Activated gamma-delta T cell treated with Interleukin-2 at 50 U/mL for 16 hours (primary cell): Measurements from ENCODE around the gene CHST3.
"Not testable (repeated sequence)": the region's sequence is repeated elsewhere in the genome, so short reads cannot be mapped to it uniquely, and the experiment has no call there.

Experiments used
- DNase-seq: peaks from one replicate; pipeline ENCODE4 v3.0.0-alpha.2; 2020

CHST3 gene

DNA sequence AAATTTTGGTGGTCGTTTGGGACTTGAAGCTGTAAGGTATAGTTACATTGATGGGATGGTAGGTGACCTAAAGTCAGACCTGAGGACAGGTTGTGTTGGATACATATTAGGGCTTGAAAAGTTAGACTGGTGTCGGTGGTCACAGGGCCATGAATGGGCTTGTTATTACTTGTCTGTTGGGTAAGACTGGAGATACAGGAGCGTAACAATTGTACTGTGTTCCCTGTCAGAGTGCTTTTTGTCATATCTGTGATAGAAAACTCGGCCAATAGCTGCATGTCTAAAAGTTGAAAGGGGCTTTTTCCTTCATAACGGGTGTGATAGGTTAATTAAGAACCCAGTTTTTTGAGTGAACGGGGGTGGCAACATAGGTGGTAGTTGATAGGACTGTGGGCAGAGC, 13.5 kb upstream of the CHST3 start:
- DNase-seq: no peak

DNA sequence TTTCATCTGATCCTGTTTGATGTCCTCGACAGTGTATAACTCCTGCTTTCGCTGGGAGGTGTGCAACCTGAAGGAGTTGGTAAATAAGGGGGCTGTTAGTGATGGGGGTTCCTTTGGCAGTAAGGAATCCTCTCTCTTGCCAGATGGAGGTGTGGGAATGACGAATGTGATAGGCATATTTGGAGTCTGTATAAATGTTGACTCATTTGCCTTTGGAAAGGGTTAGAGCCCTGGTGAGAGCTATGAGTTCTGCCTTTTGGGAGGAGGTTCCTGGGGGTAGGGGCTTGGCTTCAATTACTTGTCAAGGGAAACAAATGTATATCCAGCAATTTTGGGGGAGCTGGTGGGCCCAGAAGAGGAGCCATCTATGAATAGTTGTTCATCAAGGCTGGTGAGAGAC, 11.4 kb upstream of the CHST3 start:
- DNase-seq: no peak

DNA sequence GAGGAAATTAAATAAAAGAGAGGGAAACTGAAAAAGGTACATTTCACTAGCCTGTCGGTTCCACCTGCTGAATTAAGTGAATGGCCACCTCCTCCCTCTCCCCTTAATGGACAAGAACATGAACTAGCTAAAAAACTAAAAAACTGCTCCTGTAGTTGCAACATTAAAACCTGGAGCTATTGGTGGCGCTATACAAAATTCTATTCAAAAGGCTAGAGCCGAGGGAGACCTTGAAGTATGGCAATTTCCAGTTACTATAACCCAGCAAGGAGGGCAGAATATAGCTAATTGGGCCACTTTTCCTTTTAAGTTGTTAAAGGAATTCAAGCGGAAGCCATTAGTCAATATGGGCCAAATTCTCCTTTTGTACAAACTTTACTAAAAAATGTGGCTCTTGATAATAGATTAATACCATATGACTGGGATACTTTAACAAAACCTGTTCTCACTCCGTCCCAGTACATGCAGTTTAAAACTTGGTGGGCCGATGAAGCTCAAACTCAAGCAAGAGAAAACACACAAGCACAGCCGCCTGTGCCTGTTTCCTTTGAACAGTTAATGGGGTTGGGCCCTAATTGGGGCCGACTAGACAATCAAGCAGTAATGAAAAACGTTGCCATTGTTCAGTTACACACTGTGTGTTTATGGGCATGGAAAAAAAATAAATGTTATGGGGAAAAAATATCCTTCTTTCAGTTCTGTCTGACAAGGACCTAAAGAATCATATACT, 6.5 kb upstream of the CHST3 start:
- DNase-seq: no peak

DNA sequence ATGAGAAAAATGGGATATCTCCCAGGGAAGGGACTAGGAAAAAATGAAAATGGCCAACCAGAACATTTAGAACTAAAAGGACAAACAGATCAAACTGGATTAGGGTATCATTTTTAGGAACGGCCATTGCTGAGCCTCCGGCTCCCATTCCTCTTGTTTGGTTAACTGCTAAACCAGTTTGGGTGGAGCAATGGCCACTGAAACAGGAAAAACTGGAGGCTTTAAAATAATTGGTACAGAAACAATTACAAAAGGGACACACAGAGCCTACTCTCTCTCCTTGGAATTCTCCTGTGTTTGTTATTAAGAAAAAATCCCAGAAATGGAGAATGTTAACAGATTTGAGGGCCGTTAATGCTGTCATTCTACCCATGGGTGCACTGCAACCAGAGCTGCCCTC, 4.7 kb upstream of the CHST3 start:
- no peak for DNase-seq

DNA sequence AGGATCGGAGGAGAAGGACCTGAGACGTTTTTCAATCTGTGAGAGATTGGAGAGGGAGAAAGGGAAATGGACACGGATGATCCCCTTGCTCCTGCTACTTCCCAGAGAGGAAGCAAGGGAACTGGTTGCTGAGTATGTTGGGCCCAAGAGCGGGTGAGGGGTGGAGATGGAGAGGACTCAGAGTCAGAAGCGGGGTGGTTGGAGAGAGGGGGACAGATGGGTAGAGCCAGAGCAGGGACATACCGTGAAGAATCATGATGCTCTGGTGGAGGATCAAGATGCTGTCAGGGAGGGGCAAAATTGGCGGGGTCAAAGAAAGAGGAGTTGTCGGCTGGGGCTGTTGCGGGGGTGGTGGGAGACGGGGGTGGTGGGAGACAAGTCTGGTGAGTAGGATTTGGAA, 2.4 kb upstream of the CHST3 start:
- no peak for DNase-seq

DNA sequence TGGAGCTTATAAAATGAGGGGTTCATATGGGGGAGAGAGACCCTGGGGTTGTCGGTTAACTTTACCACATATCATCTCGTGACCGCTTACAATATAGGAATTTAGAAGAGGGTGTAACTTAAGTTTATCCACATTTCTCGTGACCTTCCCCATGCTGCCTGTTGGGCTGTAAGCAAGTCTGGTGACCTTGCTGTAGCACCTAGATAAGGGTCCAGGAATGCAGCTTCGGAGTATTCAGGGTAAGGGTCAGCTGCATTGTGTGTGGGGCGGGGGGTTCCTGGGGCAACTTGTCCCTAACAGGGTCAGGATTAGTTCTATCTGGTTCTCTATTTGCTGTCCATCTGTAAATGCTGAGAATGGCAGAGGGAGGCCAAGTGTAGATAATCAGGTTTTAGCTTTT, 1.3 kb upstream of the CHST3 start:
- DNase-seq: no peak

DNA sequence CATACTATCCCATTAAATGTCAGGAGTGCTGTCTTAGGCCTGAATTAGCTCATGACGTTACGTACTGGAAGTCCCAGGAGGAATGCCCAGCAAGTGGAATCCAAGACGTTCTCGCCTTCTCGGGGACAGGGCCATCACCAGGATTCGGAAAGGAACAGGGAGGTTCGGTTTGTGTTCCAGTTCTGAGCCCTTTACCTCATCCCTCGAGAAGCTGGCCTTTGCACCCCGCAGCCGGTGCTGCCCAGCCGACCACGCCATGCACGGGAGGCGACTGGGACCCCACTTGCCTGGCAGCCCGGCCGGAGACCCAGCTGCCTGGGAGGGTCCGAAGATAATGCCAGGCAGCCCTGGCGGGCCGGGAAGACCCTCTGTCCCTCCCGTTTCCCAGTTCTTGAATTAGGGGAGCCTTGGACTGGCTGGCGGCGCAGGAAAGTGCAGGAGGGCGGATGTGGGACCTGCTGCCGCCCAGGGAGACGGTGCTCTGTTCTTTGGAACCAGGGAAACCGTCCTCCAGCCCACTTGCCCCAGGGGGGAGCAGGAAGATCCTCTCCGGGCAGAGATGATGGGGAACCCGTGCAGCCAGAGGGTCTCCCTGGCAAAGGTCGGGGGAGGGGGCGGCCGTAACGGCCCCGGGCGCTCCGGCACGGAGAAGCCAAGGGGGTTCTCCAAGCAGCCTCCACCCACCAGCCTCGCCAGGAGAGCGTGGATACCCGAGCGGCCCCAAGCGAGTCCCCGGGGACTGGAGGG, 671 bp upstream of the CHST3 start:
- DNase-seq: no peak

DNA sequence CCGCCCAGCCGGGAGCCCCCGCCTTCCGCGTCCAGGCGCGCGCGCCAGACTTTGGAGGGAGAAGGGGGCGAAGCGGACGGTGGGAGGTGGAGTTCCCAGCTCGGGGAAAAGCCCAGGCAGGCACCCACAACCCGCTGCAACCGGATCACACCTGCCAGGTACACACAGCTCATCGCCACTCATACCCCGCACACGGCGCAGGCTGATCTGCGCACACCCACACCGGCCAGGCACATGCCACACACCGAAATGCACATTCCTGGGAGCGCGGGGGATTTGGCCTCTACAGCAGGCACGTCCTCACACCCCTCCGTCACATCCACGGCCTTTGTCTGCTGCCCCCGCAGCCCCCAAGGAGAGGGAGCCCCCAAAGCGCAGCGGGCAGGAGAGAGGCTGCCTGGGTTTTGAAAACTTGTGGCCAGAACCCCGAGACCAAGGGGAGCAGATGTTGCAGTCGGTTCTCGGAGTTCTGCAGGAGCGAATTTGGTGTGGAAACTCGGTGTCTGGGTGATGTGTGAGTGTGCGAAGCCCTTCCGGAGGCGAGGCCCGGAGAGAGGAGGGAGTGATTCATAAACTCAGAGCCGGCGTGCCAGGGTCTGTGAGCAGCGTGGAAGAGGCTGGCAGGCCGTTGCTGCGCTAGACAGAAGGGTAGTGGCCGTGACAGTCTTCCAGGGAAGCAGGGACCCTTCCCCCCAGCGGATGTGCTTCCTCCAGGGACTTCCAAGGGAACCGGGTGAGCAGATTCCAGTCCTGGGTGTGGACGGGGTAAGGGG, 734 bp downstream of the CHST3 start:
- DNase-seq: no peak

DNA sequence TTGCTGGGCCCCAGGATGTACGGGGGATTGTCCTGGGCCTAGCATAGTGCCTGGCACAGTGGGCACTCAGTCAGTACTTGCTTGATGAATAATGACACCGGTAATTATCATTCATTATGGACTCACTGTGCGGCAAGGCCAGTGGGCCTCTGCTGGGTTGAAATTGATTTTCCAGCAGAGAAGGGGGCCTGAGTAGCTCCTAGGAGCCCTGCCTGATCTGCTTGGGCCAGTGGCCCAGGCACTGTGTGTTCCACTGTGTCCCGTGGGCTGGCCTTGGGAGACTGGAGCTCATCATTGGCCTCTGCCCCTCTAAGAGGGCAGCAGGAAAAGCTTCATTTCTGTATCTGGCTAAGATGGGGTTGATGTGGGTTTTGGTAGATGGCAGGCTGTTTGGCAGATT, 1.4 kb downstream of the CHST3 start:
- no peak for DNase-seq

DNA sequence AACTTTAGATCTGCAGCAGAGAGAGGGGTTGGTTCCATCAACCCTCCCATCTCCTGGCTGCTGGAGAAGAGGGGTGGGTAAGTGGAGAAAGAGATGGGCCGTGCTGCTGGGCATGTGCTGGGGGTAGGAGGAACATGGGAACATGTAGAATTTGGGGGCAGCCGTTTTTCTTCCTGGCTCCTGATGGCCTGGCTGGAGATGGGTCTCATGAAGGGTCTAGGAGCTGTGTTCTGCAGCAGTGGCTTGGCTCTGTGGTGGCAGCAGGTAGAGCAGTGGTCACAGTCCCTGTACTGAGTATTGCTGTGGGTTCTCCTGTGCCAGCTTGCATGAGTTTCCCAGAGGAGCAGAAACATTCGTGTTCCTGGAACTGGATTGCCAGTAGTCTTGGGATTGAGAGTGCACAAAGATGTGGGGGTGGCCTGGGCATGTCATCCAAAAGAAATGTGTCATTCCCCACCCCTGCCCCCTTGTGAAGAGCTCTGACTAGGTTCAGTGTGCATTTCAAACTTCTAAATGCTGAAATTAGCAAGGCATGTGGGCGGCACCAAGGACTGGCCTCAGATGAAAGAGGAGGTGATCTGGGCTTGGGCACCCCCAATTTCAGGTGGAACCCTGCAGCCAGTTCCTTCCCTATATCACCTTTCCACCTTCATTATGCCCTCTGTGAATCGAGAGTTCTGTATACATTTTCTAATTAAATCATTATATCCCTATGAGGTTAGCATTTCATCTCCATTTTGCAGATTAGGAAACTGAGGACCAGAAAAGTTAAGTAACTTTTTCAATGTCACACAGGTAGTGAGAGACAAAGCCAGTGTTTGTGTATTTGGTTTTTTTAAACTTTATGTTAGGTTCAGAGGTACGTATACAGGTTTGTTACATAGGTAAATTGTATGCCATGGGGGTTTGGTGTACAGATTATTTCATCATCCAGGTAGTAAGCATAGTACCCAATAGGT, 2.1 kb downstream of the CHST3 start:
- DNase-seq: no peak

DNA sequence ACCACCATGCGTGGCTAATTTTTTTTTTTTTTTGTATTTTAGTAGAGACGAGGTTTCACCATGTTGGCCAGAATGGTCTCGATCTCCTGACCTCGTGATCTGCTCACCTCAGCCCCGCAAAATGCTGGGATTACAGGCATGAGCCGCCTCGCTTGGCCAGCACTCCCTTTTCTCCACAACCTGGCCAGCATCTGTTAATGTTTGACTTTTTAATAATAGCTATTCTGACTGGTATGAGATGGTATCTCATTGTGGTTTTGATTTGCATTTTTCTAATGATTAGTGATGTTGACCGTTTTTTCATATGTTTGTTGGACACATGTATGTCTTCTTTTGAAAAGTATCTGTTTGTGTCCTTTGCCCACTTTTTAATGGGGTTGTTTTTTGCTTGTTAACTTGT, 3.8 kb downstream of the CHST3 start:
- not testable (repeated sequence) for DNase-seq

DNA sequence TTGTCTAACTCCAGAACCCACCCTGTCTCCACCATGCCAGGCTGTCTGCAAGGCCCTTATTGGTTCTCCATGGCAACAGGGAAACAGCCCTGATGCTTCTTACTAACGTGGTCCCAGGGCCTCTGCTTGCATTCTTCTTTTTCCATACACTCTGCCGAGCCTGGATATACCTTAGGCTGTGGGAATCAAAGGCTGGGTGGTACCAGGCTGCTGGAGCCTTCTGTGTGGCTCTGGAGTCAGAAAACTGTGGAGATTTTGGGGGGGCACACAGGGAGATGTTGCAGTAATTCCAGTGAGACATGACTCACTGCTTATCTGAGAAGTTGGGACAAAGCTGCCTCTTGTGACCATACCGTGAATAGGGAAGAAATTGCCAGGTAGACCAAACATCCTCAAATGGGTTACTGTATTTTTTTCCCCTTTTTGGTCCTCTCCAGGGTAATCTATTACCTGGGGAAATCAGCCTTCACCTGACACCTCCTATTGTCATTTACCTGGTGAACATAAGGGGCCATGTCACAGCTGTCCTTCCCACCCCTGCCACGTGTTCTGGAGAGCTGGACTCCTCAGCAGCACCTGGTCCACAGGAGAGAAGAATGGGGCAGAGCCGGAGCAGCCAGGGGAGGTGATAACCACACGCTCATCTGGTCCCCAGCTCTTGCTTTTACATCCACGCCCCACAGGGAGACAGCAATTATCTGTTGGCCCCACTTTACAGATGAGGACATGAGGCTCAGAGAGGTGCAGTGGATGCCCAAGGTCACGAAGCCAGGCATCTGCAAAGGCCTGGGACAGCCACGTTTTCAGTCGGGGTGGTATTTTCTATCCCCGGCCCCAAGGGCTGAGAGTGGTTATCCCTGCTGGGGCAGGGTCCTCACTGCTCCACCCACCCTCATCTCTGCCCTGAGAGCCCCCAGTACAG, 4.6 kb downstream of the CHST3 start:
- DNase-seq: no peak

DNA sequence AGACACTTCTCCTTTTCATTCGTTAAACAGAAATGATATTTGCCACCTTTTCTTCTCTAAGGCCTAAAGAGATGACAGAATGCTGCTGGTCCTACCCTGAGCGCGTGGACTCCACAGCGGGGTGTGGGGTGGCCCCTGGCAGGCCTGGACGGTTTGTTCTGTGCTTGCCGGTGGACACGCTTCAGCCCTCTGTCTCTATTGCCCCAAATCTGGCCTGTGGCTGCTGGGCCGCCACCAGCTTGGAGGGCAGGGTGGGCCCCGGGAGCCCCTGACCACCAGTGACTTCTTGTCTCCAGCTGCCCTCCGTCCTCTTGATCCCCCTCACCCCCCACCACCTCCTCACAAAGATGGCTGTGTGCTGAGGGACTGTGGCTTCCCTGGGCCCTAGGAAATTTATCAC, 5.7 kb downstream of the CHST3 start:
- no peak for DNase-seq

DNA sequence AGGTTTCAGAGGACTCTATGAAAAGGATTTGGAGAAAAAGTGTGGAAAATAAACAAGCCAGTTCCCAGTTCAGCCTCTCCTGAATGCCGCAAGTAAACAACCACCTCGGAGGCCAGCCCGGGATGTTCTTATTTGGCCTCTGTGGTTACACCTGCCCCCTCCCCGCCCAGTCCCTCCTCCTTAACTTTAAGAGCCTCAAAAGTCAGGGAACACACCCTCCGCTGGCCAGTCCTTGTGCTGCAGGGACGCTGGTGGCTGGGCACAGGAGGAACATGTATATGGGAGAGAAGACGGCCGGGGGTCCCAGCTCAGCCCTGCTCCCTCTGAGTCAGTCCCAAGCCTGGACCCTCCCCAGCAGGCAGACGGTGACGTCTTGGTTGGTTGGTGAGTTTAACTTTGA, 6.1 kb downstream of the CHST3 start:
- no peak for DNase-seq

DNA sequence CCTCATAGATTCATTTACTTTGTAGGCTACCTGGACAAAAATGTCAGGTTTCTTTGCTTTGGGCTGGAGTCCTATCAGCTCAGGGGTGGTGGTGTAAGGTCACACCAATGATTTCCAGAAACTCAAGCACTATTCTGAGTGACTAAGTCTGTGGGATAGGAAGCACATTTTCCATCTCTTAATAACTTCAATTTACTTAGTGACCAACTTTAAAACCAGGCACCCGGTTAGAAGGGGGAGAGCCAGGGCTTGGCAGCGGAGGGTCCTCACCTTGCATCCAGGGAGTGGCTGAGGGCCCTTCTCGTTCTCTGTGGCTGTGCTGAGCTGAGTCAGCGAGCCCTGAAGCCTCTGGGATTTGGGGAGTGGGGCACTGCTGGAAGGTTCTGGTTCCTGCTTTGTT, 6.7 kb downstream of the CHST3 start:
- no peak for DNase-seq

DNA sequence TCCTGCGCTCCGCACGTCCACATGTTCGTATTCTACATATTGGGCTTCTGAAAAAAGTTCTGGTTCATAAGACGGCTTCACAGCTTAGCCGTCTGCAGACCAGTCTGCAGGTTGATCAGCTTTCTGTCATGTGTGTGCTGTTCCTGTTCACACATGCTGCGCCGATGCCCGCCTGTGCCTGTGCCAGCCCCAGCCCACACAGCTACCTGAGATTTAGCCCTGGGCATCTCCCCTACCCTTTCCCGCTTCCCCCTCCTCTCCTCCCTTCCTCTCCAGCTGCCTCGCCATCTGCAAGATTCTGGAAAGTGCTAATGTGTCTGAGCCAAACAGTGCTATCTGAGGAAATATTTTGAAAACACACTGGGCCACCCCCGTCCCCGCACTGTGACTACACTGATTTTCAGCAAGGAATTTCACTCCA, 7.1 kb downstream of the CHST3 start:
- DNase-seq: no peak

DNA sequence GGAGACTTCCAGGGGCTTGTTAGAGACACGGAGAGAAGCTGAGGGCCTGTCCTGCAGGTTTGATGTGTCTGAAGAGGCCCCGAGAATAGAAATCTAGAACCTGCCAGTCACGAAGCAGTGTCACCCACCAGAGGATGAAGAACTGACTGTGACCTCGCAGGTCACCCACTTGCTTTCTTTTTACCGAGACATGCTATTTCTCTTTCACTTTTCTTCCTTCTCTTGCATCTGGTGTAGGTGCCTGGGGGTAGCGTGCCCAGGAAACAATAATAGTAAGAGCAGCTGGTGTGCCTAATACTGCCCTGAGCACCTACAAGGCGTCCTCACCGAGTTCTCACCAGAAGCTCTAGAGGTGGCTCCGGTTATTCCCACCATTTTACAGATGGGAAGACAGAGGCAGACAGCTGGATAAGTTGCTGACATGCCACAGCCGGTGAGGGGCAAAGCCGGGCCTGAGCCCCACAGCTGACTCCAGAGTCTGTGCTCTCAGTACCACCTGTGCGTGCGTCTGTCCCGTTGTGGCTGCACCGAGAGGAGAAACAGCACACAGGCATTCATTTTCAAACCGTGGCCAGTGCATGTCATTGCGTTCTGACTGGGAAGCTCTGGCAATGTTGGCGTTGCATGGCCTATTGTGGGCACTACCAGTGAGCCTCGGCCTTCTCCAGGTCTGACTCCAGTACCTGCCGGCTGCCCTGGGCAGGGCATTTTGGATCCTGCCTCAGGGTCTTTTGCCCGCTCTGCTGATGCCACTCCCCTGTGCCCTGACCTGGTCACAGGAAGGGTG, 7.8 kb downstream of the CHST3 start:
- DNase-seq: no peak

DNA sequence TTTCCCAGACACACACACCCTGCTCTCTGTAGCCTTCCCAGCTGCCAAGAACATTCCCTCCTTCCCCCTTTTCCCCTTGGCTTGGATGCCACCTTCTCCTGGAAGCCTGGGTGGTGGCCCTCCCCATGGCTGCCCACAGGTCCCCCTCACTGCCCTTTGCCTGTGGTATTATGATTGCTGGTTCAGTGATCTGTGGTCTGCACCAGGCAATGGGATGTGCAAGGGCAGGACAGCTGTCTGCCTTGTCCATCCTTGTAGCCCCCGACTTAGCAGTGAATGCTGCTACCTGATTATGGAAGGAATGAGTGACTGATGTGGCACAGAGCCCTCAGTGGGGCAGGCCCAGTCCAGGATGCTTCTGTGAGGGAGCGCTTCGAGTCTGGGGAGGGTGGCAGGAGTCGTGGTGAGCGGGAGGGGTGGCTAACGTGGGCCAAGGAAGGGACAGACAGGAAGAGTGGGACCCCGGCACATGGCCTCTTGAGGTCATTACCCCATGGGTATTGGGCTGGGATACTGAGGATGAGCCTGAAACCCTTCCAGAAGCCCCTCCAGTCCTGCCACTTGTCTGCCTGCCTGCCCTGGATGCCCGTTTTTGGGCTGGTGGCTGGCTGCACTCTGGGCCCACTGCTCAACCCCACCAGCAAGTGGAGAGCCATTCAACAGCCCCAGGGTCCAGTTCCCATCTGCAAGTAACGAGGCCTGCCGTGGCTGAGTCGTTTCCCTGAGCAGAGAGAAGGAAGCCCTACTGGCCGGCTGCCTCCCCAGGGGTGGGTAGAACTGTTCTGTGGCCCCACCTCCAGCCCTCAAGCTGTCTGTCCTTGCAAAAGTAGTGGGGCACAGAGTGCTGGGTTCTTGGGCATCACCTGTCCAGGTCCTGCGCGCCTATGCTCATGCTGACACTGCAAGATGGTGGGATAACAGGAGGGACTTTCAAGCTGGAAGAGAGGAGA, 8.8 kb downstream of the CHST3 start:
- DNase-seq: no peak

DNA sequence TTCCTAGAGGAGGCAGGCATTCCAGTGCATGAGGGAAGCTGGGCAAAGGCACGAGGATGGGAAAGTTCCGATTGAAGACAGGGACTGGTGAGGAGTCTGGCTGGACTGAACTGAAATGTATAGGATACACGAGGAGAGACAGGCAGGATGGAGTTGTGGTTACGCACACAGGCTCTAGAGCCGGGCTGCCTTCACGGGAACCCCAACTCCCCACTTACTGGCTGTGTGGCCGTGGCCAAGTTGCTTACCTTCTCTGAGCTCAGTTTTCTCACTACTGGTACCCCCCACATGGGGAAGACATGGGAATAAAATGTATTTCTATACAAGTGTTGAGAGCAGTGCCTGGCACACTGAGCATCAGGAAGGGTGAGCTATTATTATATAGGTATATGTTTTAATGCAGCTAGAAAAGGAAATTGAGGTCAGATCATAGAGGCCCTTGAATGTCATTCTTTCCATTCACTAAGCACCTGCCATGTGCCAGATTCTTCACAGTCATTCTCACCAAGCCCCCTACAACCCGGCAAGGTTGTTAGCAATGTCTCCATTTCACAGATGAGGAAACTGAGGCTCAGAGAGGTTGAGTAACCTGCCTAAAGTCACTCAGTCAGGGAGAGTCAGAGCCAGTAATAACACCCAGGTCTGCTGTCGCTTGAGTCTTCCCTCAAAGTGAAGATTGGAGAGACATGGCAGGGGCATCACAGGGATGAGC, 9.7 kb downstream of the CHST3 start:
- no peak for DNase-seq
